ENCODE data around the gene WASL.
"Not testable (repeated sequence)": the region's sequence is repeated elsewhere in the genome, so short reads cannot be mapped to it uniquely, and the experiment has no call there.

DNA sequence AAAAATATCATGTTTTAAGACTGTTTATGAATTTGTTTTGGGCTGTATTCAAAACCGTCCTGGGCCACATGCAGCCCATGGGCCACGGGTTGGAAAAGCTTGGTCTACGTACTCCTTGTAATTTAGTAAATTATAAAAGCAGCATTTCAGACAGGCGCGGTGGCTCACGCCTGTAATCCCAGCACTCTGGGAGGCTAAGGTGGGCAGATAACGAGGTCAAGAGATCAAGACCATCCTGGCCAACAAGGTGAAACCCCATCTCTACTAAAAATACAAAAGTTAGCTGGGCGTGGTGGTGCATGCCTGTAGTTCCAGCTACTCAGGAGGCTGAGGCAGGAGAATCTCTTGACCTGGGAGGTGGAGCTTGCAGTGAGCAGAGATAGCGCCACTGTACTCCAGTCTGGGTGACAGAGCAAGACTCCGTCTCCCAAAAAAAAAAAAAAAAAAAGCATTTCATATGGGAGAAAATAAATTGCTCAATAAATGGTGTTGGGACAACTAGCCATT, 11.6 kb downstream of the WASL start:
- TF ChIP-seq, protein P1, sequence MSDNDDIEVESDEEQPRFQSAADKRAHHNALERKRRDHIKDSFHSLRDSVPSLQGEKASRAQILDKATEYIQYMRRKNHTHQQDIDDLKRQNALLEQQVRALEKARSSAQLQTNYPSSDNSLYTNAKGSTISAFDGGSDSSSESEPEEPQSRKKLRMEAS (IDR thresholded peaks at IDR 0.05), result not testable (repeated sequence)
- TF ChIP-seq RNF2 (IDR thresholded peaks at IDR 0.05; ENCODE audit: borderline replicate concordance, low read depth); CBX2 (IDR thresholded peaks at IDR 0.05; ENCODE audit: borderline replicate concordance, low read depth); RFX5 (IDR thresholded peaks at IDR 0.05); HOXA7 (CRISPR knock-in tag; IDR thresholded peaks at IDR 0.05); ZSCAN20 (CRISPR knock-in tag; IDR thresholded peaks at IDR 0.05); JUN (IDR thresholded peaks at IDR 0.05): not testable (repeated sequence)
- TF ChIP-seq, protein P2, sequence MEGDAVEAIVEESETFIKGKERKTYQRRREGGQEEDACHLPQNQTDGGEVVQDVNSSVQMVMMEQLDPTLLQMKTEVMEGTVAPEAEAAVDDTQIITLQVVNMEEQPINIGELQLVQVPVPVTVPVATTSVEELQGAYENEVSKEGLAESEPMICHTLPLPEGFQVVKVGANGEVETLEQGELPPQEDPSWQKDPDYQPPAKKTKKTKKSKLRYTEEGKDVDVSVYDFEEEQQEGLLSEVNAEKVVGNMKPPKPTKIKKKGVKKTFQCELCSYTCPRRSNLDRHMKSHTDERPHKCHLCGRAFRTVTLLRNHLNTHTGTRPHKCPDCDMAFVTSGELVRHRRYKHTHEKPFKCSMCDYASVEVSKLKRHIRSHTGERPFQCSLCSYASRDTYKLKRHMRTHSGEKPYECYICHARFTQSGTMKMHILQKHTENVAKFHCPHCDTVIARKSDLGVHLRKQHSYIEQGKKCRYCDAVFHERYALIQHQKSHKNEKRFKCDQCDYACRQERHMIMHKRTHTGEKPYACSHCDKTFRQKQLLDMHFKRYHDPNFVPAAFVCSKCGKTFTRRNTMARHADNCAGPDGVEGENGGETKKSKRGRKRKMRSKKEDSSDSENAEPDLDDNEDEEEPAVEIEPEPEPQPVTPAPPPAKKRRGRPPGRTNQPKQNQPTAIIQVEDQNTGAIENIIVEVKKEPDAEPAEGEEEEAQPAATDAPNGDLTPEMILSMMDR (IDR thresholded peaks at IDR 0.05), result not testable (repeated sequence)

Data from A549 (cell line).